Liver (tissue), 9 donors: ENCODE measurements around the gene SDHA. TPM values are rescaled to one million over a fixed set of nuclear protein-coding genes. Genes with fewer than 3 reads are reported as not detected.

Source experiments
- DNase-seq: peaks from one replicate; pipeline ENCODE4 v3.0.0-alpha.2; 2017; ENCODE audit warnings: low spot score
- H3K27ac ChIP-seq, 2 donors: one replicate each; pipeline ENCODE4 v1.7.0; 2013; ENCODE audit warnings: inconsistent platforms in 2 of 2, low read length in 2 of 2, control low read depth in 1 of 2, low read depth in 1 of 2, mild to moderate bottlenecking in 1 of 2
- H3K27me3 ChIP-seq, 4 donors: one replicate each; pipeline versions ENCODE4 v1.6.1 to v1.7.0; 2013; ENCODE audit warnings: low read length in 3 of 4, inconsistent platforms in 1 of 4, mild to moderate bottlenecking in 1 of 4, moderate library complexity in 1 of 4; ENCODE audit not compliant: control insufficient read depth in 4 of 4, insufficient read depth in 4 of 4
- H3K36me3 ChIP-seq, 4 donors: one replicate each; pipeline versions ENCODE4 v1.6.1 to v1.7.0; 2013; ENCODE audit warnings: low read length in 3 of 4, mild to moderate bottlenecking in 3 of 4, low read depth in 1 of 4, moderate library complexity in 1 of 4; ENCODE audit not compliant: control insufficient read depth in 4 of 4, insufficient read depth in 3 of 4
- H3K4me1 ChIP-seq, 4 donors: one replicate each; pipeline versions ENCODE4 v1.6.1 to v1.7.0; 2013; ENCODE audit warnings: low read length in 3 of 4, mild to moderate bottlenecking in 3 of 4, moderate library complexity in 1 of 4; ENCODE audit not compliant: control insufficient read depth in 4 of 4, insufficient read depth in 4 of 4
- H3K4me3 ChIP-seq, 3 donors: one replicate each; pipeline versions ENCODE4 v1.6.1 to v1.7.0; 2013; ENCODE audit warnings: low read length in 3 of 3, control low read depth in 1 of 3, low read depth in 1 of 3, mild to moderate bottlenecking in 1 of 3
- H3K9ac ChIP-seq, 2 donors: one replicate each; pipeline ENCODE4 v1.7.0; 2013; ENCODE audit warnings: low read length in 2 of 2, mild to moderate bottlenecking in 2 of 2, moderate library complexity in 2 of 2, control low read depth in 1 of 2, low read depth in 1 of 2
- H3K9me3 ChIP-seq, 4 donors: one replicate each; pipeline versions ENCODE4 v1.6.1 to v1.7.0; 2013; ENCODE audit warnings: low read length in 3 of 4; ENCODE audit not compliant: control insufficient read depth in 4 of 4
- EGR1 ChIP-seq, 2 donors: IDR thresholded peaks; 2 replicates each; pipeline ENCODE4 v1.6.1; 2016 to 2018; ENCODE audit warnings: antibody characterized with exemption in 2 of 2, low read depth in 2 of 2
- FOXA1 ChIP-seq: IDR thresholded peaks from 2 replicates; pipeline ENCODE4 v1.6.1; 2016; ENCODE audit warnings: antibody characterized with exemption
- FOXA2 ChIP-seq: IDR thresholded peaks from 2 replicates; pipeline ENCODE4 v1.6.1; 2016; ENCODE audit warnings: antibody characterized with exemption
- GABPA ChIP-seq, 2 donors: IDR thresholded peaks in 1 of 2; conservative IDR thresholded peaks in 1 of 2; 2 replicates each; pipeline ENCODE4 v1.6.1; 2016; ENCODE audit warnings: antibody characterized with exemption in 2 of 2, mild to moderate bottlenecking in 1 of 2, moderate library complexity in 1 of 2
- HNF4A ChIP-seq, 2 donors: conservative IDR thresholded peaks; 2 replicates each; pipeline ENCODE4 v1.6.1; 2016; ENCODE audit warnings: antibody characterized with exemption in 2 of 2, mild to moderate bottlenecking in 2 of 2
- HNF4G ChIP-seq: IDR thresholded peaks from 2 replicates; pipeline ENCODE4 v1.6.1; 2016; ENCODE audit warnings: antibody characterized with exemption
- JUND ChIP-seq, 2 donors: IDR thresholded peaks; 2 replicates each; pipeline ENCODE4 v1.6.1; 2016; ENCODE audit warnings: antibody characterized with exemption in 2 of 2
- NR2F2 ChIP-seq: IDR thresholded peaks from 2 replicates; pipeline ENCODE4 v1.6.1; 2016; ENCODE audit warnings: antibody characterized with exemption
- RAD21 ChIP-seq, 2 donors: IDR thresholded peaks; 2 replicates each; pipeline ENCODE4 v1.6.1; 2016; ENCODE audit warnings: antibody characterized with exemption in 2 of 2, mild to moderate bottlenecking in 2 of 2
- RXRA ChIP-seq, 2 donors: IDR thresholded peaks; 2 replicates each; pipeline ENCODE4 v1.6.1; 2017 to 2018; ENCODE audit warnings: antibody characterized with exemption in 2 of 2, mild to moderate bottlenecking in 1 of 2
- SP1 ChIP-seq: IDR thresholded peaks from 2 replicates; pipeline ENCODE4 v1.6.1; 2018; ENCODE audit warnings: antibody characterized with exemption, mild to moderate bottlenecking
- TAF1 ChIP-seq: conservative IDR thresholded peaks from 2 replicates; pipeline ENCODE4 v1.6.1; 2016; ENCODE audit warnings: antibody characterized with exemption, mild to moderate bottlenecking
- YY1 ChIP-seq: IDR thresholded peaks from 2 replicates; pipeline ENCODE4 v1.6.1; 2016; ENCODE audit warnings: antibody characterized with exemption, mild to moderate bottlenecking
- WGBS: extraction: QIAGEN DNeasy Blood & Tissue Kit; methylation state at CpG from one replicate; pipeline ENCODE4 v1.1.7; 2013; 5-methylcytosine and 5-hydroxymethylcytosine counted together
- polyA plus RNA-seq, 2 donors: library from polyadenylated mRNA; stranded (reverse) in 1 of 2; unstranded in 1 of 2; fragments of 200-250 nt in 1 of 2; fragments of >200 nt in 1 of 2; fragmentation: Nextera tagmentation in 1 of 2; extraction: Ambion mirVana in 1 of 2; gene quantifications; one replicate each; pipeline versions ENCODE4 v1.2.1 to v1.2.3, GENCODE V29; 2013 to 2015
- total RNA-seq, 2 donors: library from RNA; depleted of rRNA; stranded (reverse); fragments of >200 nt; gene quantifications; one replicate each; pipeline ENCODE4 v1.2.3, GENCODE V29; 2014
- TF ChIP-seq, protein P1 (sequence below): fragments of 150-350 bp; IDR thresholded peaks from 2 replicates; pipeline ENCODE4 v1.5.1; 2017; ENCODE audit warnings: improper control_type of control experiment, low read depth, low read length; ENCODE audit not compliant: missing input control
- TF ChIP-seq, protein P2 (sequence below): IDR thresholded peaks from 2 replicates; pipeline ENCODE4 v1.6.1; 2016; ENCODE audit warnings: antibody characterized with exemption
- TF ChIP-seq, protein P3 (sequence below): IDR thresholded peaks from 2 replicates; pipeline ENCODE4 v1.6.1; 2016; ENCODE audit warnings: antibody characterized with exemption
- TF ChIP-seq, protein P4 (sequence below): IDR thresholded peaks from 2 replicates; pipeline ENCODE4 v1.6.1; 2016; ENCODE audit warnings: antibody characterized with exemption, mild to moderate bottlenecking
- TF ChIP-seq, protein P5 (sequence below): IDR thresholded peaks from 2 replicates; pipeline ENCODE4 v1.6.1; 2016; ENCODE audit warnings: antibody characterized with exemption
- donor health status: healthy.
- donor health status: healthy.
- donor health status: healthy.
- donor health status: healthy.
- donor health status: healthy.

Gene SDHA
- total and polyA plus RNA-seq, 4 donors, result 79.2 to 215 (median 159) TPM

DNA sequence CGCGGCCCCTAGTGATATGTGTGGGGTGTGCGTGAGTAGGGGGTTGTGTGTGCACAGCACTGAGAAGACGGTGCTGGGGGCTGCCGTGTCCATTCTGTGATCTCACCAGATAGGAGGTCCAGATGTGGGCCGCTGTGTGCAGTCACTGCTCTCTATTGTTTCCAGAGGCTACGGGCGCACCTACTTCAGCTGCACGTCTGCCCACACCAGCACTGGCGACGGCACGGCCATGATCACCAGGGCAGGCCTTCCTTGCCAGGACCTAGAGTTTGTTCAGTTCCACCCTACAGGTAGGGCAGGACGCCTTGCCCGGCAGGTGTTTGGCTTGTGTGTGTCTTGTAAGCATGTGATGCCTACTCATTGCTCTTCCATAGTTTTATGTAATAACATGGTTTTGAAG is 12.6 kb downstream of the SDHA start:
- WGBS, result 98% methylated on average over 14 of the region's 14 CpGs
- H3K4me3 ChIP-seq, result no peak overlapping the region
- TF ChIP-seq SP1 (no peak), RXRA (IDR thresholded peaks at IDR 0.05) (no peak), HNF4G (no peak), FOXA1 (no peak), EGR1 (IDR thresholded peaks at IDR 0.05; ENCODE audit: low read depth in 2 of 2) (no peak), YY1 (no peak), NR2F2 (no peak), TAF1 (no peak), RAD21 (IDR thresholded peaks at IDR 0.05) (no peak), GABPA (IDR thresholded peaks at IDR 0.05 in 1 of 2, conservative IDR thresholded peaks at IDR 0.05 in 1 of 2) (no peak), FOXA2 (no peak), HNF4A (conservative IDR thresholded peaks at IDR 0.05) (no peak)
- TF ChIP-seq, protein P1, sequence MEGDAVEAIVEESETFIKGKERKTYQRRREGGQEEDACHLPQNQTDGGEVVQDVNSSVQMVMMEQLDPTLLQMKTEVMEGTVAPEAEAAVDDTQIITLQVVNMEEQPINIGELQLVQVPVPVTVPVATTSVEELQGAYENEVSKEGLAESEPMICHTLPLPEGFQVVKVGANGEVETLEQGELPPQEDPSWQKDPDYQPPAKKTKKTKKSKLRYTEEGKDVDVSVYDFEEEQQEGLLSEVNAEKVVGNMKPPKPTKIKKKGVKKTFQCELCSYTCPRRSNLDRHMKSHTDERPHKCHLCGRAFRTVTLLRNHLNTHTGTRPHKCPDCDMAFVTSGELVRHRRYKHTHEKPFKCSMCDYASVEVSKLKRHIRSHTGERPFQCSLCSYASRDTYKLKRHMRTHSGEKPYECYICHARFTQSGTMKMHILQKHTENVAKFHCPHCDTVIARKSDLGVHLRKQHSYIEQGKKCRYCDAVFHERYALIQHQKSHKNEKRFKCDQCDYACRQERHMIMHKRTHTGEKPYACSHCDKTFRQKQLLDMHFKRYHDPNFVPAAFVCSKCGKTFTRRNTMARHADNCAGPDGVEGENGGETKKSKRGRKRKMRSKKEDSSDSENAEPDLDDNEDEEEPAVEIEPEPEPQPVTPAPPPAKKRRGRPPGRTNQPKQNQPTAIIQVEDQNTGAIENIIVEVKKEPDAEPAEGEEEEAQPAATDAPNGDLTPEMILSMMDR, result no peak
- TF ChIP-seq, protein P2, sequence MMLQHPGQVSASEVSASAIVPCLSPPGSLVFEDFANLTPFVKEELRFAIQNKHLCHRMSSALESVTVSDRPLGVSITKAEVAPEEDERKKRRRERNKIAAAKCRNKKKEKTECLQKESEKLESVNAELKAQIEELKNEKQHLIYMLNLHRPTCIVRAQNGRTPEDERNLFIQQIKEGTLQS, result no peak
- TF ChIP-seq, protein P3, sequence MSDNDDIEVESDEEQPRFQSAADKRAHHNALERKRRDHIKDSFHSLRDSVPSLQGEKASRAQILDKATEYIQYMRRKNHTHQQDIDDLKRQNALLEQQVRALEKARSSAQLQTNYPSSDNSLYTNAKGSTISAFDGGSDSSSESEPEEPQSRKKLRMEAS, result no peak

DNA sequence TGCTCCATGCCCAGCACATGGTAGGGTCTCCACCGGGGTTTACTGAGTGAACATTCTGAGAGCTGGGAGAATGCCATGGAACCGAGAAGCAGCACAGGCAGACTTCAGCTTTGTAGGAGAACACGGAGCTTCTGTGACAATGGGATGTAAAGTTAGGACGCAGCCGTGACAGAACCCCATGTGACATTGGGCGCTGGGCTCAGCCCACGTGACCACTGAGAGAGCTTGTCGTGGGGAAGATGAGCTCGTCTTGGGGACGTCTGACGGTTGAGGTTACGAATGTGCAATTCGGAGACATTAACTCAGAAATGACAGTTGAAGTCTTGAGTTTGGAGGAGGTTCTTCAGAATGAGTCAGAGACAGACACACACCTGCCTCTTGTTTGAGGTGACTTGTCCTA is 13.5 kb downstream of the SDHA start:
- no peak for DNase-seq
- Histone ChIP-seq H3K9ac (no peak overlapping the region), H3K9me3 (no peaks in the 10 kb centered on the region), H3K4me1 (no peaks in the 10 kb centered on the region), H3K27me3 (no peaks in the 10 kb centered on the region), H3K4me3 (no peak overlapping the region), H3K36me3 (peaks cover 17 to 62% (median 58%) of the 10 kb centered on the region in 4 donors), H3K27ac (no peak overlapping the region)
- TF ChIP-seq, protein P3, result no peak
- TF ChIP-seq SP1 (no peak), NR2F2 (no peak), YY1 (no peak), GABPA (IDR thresholded peaks at IDR 0.05 in 1 of 2, conservative IDR thresholded peaks at IDR 0.05 in 1 of 2) (no peak), RAD21 (IDR thresholded peaks at IDR 0.05) (no peak), HNF4A (conservative IDR thresholded peaks at IDR 0.05) (no peak), FOXA1 (no peak), TAF1 (no peak), FOXA2 (no peak), RXRA (IDR thresholded peaks at IDR 0.05) (no peak), EGR1 (IDR thresholded peaks at IDR 0.05; ENCODE audit: low read depth in 2 of 2) (no peak), HNF4G (no peak), JUND (IDR thresholded peaks at IDR 0.05) (no peak)
- TF ChIP-seq, protein P4, sequence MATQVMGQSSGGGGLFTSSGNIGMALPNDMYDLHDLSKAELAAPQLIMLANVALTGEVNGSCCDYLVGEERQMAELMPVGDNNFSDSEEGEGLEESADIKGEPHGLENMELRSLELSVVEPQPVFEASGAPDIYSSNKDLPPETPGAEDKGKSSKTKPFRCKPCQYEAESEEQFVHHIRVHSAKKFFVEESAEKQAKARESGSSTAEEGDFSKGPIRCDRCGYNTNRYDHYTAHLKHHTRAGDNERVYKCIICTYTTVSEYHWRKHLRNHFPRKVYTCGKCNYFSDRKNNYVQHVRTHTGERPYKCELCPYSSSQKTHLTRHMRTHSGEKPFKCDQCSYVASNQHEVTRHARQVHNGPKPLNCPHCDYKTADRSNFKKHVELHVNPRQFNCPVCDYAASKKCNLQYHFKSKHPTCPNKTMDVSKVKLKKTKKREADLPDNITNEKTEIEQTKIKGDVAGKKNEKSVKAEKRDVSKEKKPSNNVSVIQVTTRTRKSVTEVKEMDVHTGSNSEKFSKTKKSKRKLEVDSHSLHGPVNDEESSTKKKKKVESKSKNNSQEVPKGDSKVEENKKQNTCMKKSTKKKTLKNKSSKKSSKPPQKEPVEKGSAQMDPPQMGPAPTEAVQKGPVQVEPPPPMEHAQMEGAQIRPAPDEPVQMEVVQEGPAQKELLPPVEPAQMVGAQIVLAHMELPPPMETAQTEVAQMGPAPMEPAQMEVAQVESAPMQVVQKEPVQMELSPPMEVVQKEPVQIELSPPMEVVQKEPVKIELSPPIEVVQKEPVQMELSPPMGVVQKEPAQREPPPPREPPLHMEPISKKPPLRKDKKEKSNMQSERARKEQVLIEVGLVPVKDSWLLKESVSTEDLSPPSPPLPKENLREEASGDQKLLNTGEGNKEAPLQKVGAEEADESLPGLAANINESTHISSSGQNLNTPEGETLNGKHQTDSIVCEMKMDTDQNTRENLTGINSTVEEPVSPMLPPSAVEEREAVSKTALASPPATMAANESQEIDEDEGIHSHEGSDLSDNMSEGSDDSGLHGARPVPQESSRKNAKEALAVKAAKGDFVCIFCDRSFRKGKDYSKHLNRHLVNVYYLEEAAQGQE, result no peak
- TF ChIP-seq, protein P5, sequence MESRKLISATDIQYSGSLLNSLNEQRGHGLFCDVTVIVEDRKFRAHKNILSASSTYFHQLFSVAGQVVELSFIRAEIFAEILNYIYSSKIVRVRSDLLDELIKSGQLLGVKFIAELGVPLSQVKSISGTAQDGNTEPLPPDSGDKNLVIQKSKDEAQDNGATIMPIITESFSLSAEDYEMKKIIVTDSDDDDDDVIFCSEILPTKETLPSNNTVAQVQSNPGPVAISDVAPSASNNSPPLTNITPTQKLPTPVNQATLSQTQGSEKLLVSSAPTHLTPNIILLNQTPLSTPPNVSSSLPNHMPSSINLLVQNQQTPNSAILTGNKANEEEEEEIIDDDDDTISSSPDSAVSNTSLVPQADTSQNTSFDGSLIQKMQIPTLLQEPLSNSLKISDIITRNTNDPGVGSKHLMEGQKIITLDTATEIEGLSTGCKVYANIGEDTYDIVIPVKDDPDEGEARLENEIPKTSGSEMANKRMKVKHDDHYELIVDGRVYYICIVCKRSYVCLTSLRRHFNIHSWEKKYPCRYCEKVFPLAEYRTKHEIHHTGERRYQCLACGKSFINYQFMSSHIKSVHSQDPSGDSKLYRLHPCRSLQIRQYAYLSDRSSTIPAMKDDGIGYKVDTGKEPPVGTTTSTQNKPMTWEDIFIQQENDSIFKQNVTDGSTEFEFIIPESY, result no peak
- TF ChIP-seq, protein P1, result no peak
- TF ChIP-seq, protein P2, result no peak
- 92% methylated on average over 13 of the region's 13 CpGs for WGBS

More for the DNA sequence above, 12.6 kb downstream of the SDHA start:
- H3K27ac ChIP-seq, result no peak overlapping the region
- H3K9ac ChIP-seq, result no peak overlapping the region
- H3K4me1 ChIP-seq, result no peaks in the 10 kb centered on the region
- H3K36me3 ChIP-seq, result peaks cover 17 to 64% (median 61%) of the 10 kb centered on the region in 4 donors
- H3K9me3 ChIP-seq, result no peaks in the 10 kb centered on the region
- no peaks in the 10 kb centered on the region for H3K27me3 ChIP-seq
- no peak for DNase-seq
